Mucosa of rectum (tissue), 2 donors: ENCODE data around the gene NBL1.

Source experiments
- H3K27ac ChIP-seq, 2 donors: one replicate each; pipeline ENCODE4 v1.7.0; 2013; ENCODE audit warnings: inconsistent platforms in 2 of 2, low read depth in 2 of 2, low read length in 2 of 2
- H3K27me3 ChIP-seq, 2 donors: one replicate each; pipeline ENCODE4 v1.7.0; 2013; ENCODE audit warnings: low read length in 2 of 2; ENCODE audit not compliant: control insufficient read depth in 2 of 2, insufficient read depth in 2 of 2
- H3K36me3 ChIP-seq, 2 donors: one replicate each; pipeline ENCODE4 v1.7.0; 2013; ENCODE audit warnings: low read length in 2 of 2; ENCODE audit not compliant: control insufficient read depth in 2 of 2, insufficient read depth in 2 of 2
- H3K4me1 ChIP-seq, 2 donors: one replicate each; pipeline ENCODE4 v1.7.0; 2013; ENCODE audit warnings: low read length in 2 of 2, mild to moderate bottlenecking in 1 of 2; ENCODE audit not compliant: control insufficient read depth in 2 of 2, insufficient read depth in 2 of 2
- H3K4me3 ChIP-seq, 2 donors: one replicate each; pipeline ENCODE4 v1.7.0; 2013; ENCODE audit warnings: low read length in 2 of 2
- H3K9ac ChIP-seq, 2 donors: one replicate each; pipeline ENCODE4 v1.7.0; 2013; ENCODE audit warnings: low read length in 2 of 2, low read depth in 1 of 2, mild to moderate bottlenecking in 1 of 2
- H3K9me3 ChIP-seq, 2 donors: one replicate each; pipeline ENCODE4 v1.7.0; 2013; ENCODE audit warnings: low read length in 2 of 2; ENCODE audit not compliant: control insufficient read depth in 2 of 2
- donor health status: healthy.
- donor health status: Normal muscosa, but diverticular disease.

NBL1 gene

DNA sequence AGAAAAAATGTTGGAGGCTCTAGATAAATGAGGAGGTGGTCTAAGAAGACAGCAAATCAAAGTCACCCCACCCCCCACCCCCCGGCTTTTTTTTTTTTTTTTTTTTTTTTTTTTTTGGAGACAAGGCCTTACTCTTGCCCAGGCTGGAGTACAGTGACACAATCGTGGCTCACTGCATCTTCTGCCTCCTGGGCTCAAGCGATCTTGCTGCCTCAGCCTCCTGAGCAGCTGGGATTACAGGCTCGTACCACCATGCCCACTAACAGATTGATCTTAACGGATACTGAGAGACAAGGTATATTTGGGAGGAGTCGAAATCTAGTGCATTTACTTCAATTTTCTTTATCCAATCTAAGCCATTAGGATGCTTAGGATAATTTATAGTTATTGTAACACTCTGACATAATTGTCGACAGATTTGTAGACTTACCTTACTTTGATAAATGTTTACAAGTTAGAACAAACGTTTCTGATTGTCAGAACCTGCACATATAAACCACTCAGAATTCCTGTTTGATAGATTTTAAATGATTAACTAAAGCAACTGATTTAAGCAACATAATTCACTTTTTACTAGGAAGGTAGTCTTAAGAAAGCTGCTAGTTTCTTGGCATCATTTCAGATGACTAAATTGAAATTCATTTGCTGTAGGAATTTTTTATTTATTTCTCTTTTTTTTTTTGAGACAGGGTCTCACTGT, 33.7 kb upstream of the NBL1 start:
- no peaks in the 10 kb centered on the region for H3K27me3 ChIP-seq
- peaks cover 0 to 4% of the 10 kb centered on the region in 2 donors for H3K36me3 ChIP-seq
- H3K9ac ChIP-seq: peak overlapping the region in 1 of 2 donors; percentile 1
- peaks cover 18 to 64% of the 10 kb centered on the region in 2 donors for H3K4me1 ChIP-seq
- H3K4me3 ChIP-seq: no peak overlapping the region
- H3K9me3 ChIP-seq: no peaks in the 10 kb centered on the region
- no peak overlapping the region for H3K27ac ChIP-seq

DNA sequence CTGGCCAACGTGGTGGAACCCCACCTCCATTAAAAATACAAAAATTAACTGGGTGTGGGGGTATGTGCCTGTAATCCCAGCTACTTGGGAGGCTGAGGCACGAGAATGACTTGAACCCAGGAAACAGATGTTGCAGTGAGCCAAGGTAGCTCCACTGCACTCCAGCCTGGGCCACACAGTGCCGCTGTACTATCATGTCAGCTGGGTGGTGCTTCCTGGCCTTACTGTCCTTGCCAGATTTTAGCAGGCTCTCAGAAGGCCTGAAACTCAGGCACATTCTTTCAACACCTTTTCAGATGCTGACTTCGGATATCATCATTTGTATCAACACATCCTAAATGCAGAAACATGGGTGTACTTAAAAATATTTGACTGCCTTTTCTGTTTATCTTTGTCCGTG, 31.6 kb upstream of the NBL1 start:
- Histone ChIP-seq H3K9ac (peak overlapping the region; percentile 14 to 51), H3K4me1 (peaks cover 18 to 60% of the 10 kb centered on the region in 2 donors), H3K9me3 (no peaks in the 10 kb centered on the region), H3K27ac (peak overlapping the region; percentile 81 to 84), H3K36me3 (peaks cover 6 to 7% of the 10 kb centered on the region in 2 donors), H3K27me3 (no peaks in the 10 kb centered on the region), H3K4me3 (peak overlapping the region in 1 of 2 donors; percentile 23)

DNA sequence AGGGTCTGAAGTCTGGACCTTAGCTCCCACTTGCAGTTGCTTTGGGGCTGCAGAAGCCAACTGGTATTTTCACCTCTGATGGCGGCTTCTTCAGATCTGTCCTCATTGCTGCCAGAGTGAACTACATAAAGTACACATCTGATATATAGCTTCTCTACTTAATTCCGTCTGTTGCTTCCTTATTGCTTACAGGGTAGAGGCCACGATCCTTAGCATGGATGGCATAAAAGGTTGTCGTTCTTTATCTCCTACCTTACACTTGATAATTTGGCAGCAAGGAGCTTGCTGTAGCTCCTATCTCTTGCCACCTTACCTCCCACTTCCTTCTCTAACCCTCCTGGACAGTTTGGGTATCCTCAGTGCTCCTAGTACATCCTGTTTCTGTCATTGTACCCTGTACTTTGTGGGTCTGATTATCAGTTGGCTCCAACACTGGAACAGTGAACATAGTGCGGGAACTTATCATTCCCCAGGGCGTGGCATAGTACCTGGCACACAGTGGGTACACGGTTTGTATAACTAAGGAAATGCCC, 30.9 kb upstream of the NBL1 start:
- Histone ChIP-seq H3K9me3 (no peaks in the 10 kb centered on the region), H3K27me3 (no peaks in the 10 kb centered on the region), H3K36me3 (peaks cover 6 to 7% of the 10 kb centered on the region in 2 donors), H3K4me3 (peak overlapping the region in 1 of 2 donors; percentile 23), H3K9ac (peak overlapping the region in 1 of 2 donors; percentile 51), H3K27ac (peak overlapping the region; percentile 81 to 84), H3K4me1 (peaks cover 18 to 57% of the 10 kb centered on the region in 2 donors)

DNA sequence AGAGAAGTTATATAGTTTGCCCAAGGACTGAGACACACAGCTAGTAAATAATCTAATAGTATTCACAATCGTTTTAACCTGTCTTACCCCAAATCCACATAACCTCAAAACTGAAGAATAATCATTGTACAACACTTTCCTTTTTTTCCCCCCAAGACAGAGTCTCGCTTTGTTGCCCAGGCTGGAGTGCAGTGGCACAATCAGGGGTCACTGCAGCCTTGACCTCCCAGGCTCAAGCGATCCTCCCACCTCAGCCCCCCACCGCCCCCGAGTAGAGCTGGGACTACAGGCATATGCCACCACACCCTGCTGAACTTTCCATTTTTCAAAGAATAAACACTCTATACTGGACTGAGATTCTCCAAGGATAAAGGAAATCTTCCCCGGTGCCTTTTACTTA, 28.7 kb upstream of the NBL1 start:
- Histone ChIP-seq H3K27me3 (no peaks in the 10 kb centered on the region), H3K9ac (no peak overlapping the region), H3K36me3 (peaks cover 6 to 7% of the 10 kb centered on the region in 2 donors), H3K4me1 (peaks cover 22 to 66% of the 10 kb centered on the region in 2 donors), H3K27ac (peak overlapping the region in 1 of 2 donors; percentile 84), H3K4me3 (no peak overlapping the region), H3K9me3 (no peaks in the 10 kb centered on the region)

DNA sequence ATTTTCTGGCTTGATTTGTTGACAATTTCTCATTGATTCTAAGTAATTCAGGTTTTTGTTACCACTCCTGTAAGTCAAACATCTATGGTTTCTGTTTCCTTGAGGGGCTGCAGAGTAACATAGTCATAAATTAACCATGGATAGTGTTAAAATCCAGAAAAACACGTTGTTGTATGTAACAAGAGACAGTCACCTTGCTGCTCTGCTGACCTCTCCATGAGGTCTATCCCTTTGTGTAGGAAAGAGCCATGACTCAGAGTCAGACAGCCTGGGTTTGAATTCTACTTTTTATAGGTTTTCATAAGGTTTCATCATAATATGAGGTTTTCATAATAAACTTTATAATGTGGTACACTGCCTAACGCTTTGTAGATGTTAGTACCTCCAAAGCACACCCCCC, 27.6 kb upstream of the NBL1 start:
- Histone ChIP-seq H3K9me3 (no peaks in the 10 kb centered on the region), H3K27me3 (no peaks in the 10 kb centered on the region), H3K36me3 (peaks cover 6 to 7% of the 10 kb centered on the region in 2 donors), H3K27ac (peak overlapping the region in 1 of 2 donors; percentile 1), H3K9ac (no peak overlapping the region), H3K4me3 (no peak overlapping the region), H3K4me1 (peaks cover 18 to 63% of the 10 kb centered on the region in 2 donors)

DNA sequence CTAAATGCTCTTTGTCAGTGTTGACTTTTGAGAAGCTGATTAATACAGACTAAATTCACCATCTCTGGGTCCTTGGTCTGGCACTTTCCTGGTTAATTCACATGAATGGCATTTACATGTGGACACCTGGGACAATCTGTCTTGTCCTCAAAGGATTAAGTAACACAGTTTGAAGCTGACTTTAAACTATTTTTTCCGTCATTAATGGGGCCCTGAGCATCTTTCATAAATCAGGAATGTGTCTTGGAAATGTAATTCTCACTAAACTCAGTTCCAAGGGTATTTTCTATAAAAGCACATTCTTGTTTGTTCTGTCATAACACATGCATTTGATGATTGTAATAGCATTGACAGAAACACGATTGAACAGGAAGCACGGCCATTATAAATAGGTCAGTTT, 26.7 kb upstream of the NBL1 start:
- Histone ChIP-seq H3K36me3 (peaks cover 7% of the 10 kb centered on the region in 2 donors), H3K27me3 (no peaks in the 10 kb centered on the region), H3K4me3 (no peak overlapping the region), H3K4me1 (peaks cover 15 to 58% of the 10 kb centered on the region in 2 donors), H3K9ac (no peak overlapping the region), H3K27ac (no peak overlapping the region), H3K9me3 (no peaks in the 10 kb centered on the region)

DNA sequence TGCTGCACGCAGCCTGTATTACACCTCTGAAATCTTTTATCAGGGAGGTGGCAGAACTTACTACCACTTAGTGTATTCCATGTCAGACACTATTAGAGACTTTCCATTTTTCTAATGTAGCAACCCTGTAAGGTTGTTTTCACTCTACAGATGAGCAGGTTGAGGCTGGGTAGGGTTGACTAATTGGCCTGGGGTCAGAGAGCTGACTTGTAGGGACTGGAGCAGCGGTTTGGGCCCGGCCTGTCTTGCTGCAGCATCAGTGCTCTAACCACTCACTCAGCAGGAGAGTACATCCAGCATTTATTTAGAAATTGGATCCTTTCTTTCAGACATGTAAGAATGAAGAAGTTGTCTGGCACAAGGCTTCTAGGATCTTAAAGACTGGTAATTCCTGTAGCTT, 25.7 kb upstream of the NBL1 start:
- Histone ChIP-seq H3K9ac (no peak overlapping the region), H3K4me3 (no peak overlapping the region), H3K36me3 (peaks cover 11% of the 10 kb centered on the region in 2 donors), H3K4me1 (peaks cover 15 to 47% of the 10 kb centered on the region in 2 donors), H3K27me3 (no peaks in the 10 kb centered on the region), H3K27ac (peak overlapping the region in 1 of 2 donors; percentile 28), H3K9me3 (no peaks in the 10 kb centered on the region)

DNA sequence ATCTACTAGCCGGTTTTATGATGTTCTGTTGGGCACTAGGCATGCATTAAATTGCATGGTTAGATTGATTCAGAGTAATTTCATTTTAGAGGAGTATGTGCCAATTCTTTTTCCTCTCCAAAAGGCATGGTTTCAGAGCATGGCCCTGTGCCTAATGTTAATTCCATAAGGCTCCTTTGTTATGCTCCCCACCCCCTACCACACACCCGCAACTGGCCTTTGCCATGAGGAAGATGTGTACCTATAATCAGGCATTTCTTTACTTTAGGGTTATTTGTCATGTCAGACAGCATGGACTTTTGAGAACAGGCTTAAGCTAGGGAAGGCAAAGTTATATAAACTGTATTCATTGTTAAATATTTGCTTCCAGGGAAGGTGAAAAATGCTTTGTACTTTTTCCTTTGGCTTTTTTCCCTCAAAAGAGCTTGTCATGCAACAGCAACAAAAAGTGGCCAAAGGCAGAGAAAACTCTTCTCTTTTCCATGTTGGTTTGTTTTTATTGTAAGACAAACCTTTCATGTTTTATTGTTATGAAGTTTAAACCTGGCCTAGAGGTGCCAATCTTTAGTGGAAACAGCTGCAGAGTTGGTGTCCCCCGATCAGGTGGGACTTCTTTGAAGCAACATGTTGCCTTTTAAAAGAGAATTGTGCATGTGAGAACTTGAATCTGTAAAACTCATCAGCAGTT, 24.3 kb upstream of the NBL1 start:
- Histone ChIP-seq H3K27me3 (no peaks in the 10 kb centered on the region), H3K4me3 (no peak overlapping the region), H3K4me1 (peaks cover 11 to 35% of the 10 kb centered on the region in 2 donors), H3K36me3 (peaks cover 18 to 22% of the 10 kb centered on the region in 2 donors), H3K27ac (peak overlapping the region; percentile 41 to 54), H3K9me3 (no peaks in the 10 kb centered on the region), H3K9ac (no peak overlapping the region)

DNA sequence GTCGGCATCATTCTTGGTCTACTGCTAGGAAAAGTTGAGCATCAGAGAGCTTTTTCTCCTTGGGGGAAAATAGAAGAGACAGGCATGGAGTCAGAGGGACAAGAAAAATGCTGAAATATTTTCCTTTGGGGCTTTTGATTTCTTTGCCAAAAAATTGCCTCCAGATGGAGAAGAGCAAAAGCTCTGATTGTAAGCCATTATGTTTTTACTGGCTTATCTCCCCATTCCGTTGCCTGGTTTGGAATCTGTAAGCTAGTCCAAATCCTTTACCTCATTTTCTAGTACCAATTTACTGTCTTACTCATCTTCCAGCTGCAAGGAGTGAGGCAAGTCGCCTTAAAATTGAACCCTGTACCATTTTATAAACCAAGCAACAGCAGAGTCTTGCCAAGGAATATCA, 23.3 kb upstream of the NBL1 start:
- H3K27ac ChIP-seq: peak overlapping the region in 1 of 2 donors; percentile 54
- H3K36me3 ChIP-seq: peaks cover 26 to 31% of the 10 kb centered on the region in 2 donors
- H3K9ac ChIP-seq: no peak overlapping the region
- H3K9me3 ChIP-seq: no peaks in the 10 kb centered on the region
- peaks cover 9 to 27% of the 10 kb centered on the region in 2 donors for H3K4me1 ChIP-seq
- H3K4me3 ChIP-seq: no peak overlapping the region
- no peaks in the 10 kb centered on the region for H3K27me3 ChIP-seq
